GM03348 (cell line): ENCODE results near the gene NPC1L1.

Source experiments
- DNase-seq: peaks from one replicate; pipeline ENCODE4 v3.0.0; 2012; ENCODE audit warnings: low spot score

The NPC1L1 gene

GRCh38 chr7:44471850-44472249, 69.3 kb downstream of the NPC1L1 start:
- no peak for DNase-seq

GRCh38 chr7:44471436-44471835, 69.7 kb downstream of the NPC1L1 start:
- no peak for DNase-seq

DNA sequence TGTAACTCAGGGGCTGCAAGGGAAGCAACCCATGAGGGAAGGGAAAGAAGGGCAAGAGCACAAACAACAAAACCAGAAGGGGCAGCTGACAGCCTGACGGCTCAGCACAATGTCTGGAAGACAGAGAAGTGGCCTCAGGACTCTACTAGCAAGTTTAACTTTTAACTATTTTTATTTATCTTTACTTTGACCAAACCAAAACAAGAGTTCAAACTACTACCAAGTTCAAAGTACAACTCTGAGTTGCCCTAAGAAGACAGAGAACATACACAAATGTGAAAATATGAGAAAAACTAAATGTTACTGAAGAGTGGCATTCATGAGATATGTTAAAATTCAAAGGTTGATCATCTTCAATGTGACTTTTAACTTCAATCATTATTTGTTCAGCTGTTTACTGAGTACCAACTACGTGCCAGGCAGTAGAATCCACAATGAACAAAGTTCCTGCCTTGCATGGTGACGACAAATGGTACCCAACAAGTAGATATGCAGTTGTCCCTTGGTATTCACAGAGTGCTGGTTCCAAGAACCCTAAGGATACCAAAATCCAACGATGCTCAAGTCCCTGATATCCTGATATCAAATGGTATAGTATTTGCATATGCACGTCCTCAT, 70.4 kb downstream of the NPC1L1 start:
- DNase-seq, result no peak

GRCh38 chr7:44470135-44470479, 71.0 kb downstream of the NPC1L1 start:
- DNase-seq, result no peak

DNA sequence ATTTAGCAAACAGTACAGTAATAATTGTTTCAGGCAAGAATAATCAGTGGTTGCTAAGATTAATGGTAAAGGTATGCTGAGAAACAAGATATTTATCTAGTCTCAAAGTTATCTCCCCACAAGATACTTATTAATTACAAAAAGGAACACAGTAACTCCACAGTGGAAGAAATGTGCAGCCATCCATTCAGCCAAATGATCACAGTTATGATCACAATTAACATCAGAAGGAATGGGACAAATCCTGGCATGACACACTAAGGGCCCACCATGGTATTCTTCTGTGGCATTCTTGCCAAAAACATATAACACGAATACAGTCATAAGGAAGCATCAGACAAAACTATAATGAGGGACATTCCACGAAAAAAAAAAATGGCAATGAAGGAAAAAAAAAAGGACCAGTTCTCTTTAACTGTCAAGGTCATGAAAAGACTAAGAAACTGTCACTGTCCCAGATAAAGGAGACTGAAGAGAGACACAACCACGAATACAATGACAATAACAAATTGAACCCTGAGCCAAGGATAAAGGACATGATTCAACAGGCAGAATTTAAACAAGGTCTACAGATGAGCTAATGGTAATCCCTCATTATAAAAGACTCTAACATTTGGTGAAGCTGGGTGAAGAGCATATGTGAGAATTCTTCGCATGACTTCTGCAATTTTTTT, 71.5 kb downstream of the NPC1L1 start:
- no peak for DNase-seq

DNA sequence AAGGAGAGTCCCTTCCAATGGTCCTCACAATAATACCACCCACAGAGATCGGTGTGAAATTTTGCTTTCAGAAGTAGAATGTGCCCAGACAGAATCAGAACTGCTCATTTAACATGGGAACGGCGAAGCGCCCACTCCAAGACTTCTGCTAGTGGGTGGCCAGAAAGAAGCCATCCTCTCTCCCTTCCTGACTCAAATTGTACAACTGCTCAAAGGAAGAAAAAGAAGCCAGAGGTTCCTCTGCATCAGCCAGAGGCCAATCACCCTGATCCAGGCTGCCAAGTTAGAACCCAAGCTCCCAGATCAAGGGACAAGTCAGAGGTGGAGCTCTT, 73.9 kb downstream of the NPC1L1 start:
- no peak for DNase-seq

GRCh38 chr7:44466300-44467216, 74.6 kb downstream of the NPC1L1 start:
- DNase-seq, result peak; percentile 24

DNA sequence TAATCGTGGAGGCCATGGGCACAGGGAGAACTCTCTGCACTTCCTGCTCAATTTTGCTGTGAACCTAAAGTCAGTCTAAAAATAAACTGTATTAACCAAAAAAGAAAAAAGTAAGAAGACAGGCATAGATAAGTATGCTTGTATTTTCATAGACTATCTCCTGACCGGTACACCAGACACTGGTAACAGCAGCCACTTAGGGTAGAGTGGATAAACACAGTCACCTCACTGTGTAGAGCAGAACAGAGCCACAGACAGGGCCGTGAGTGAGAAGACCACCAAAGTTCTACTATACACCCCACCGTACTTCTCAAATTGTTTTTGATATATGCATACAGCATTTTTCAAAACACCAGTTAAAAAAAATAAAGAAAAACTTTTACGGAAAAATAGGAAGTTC, 75.6 kb downstream of the NPC1L1 start:
- no peak for DNase-seq

GRCh38 chr7:44463169-44463808, 77.8 kb downstream of the NPC1L1 start:
- peak; percentile 37 for DNase-seq
